NCI-H345 treated with DMSO at 0.1 percent for 48 hours (cell line): ENCODE results near the gene ANKRD13D.
"Not testable (repeated sequence)": the region's sequence is repeated elsewhere in the genome, so short reads cannot be mapped to it uniquely, and the experiment has no call there.

Source experiments
- DNase-seq: peaks from one replicate; lab custom pipeline; 2025; ENCODE audit not compliant: unreplicated experiment; lab: John Stamatoyannopoulos, UW

The ANKRD13D gene

GRCh38 chr11:67317205-67317887 lies 28.2 kb downstream of the ANKRD13D start:
- DNase-seq = peak; percentile 97

GRCh38 chr11:67317888-67318555 lies 28.9 kb downstream of the ANKRD13D start:
- no peak for DNase-seq

GRCh38 chr11:67318876-67319275 lies 29.8 kb downstream of the ANKRD13D start:
- DNase-seq = not testable (repeated sequence)

- DNase-seq = no peak
These were observed 30.9 kb downstream of the ANKRD13D start for GRCh38 chr11:67320011-67320410.

GRCh38 chr11:67320691-67321090 lies 31.6 kb downstream of the ANKRD13D start:
- DNase-seq = no peak

- DNase-seq = no peak
These were observed 32.3 kb downstream of the ANKRD13D start for GRCh38 chr11:67321313-67321871.

- DNase-seq = no peak
These were observed 32.9 kb downstream of the ANKRD13D start for GRCh38 chr11:67322049-67322448.

- no peak for DNase-seq
These were observed 34.4 kb downstream of the ANKRD13D start for GRCh38 chr11:67323526-67323925.

GRCh38 chr11:67332081-67332691 lies 43.1 kb downstream of the ANKRD13D start:
- DNase-seq = no peak

GRCh38 chr11:67337257-67337656 lies 48.2 kb downstream of the ANKRD13D start:
- no peak for DNase-seq

GRCh38 chr11:67344264-67344663 lies 55.2 kb downstream of the ANKRD13D start:
- DNase-seq = no peak

- no peak for DNase-seq
These were observed 56.3 kb downstream of the ANKRD13D start for GRCh38 chr11:67345247-67345919.

GRCh38 chr11:67345920-67346819 lies 57.1 kb downstream of the ANKRD13D start:
- DNase-seq = no peak

- DNase-seq = no peak
These were observed 59.1 kb downstream of the ANKRD13D start for GRCh38 chr11:67347964-67348749.

- no peak for DNase-seq
These were observed 59.9 kb downstream of the ANKRD13D start for GRCh38 chr11:67349036-67349435.

- no peak for DNase-seq
These were observed 60.4 kb downstream of the ANKRD13D start for GRCh38 chr11:67349457-67349856.

GRCh38 chr11:67349928-67350465 lies 60.9 kb downstream of the ANKRD13D start:
- no peak for DNase-seq

- peak; percentile 55 for DNase-seq
These were observed 62.3 kb downstream of the ANKRD13D start for GRCh38 chr11:67351275-67352005.
